H1 (cell line): Measurements from ENCODE around the gene OASL. TPM values are rescaled to one million over a fixed set of nuclear protein-coding genes. Genes with fewer than 3 reads are reported as not detected.

Experiments
- CTCF ChIA-PET: fragments of 300-600 bp; sonication (Branson Sonifier 250); formaldehyde crosslinking; loops from one replicate; lab custom pipeline; 2021; ENCODE audit not compliant: partially characterized antibody; lab: Charles Lee
- POLR2A ChIA-PET: fragments of 300-600 bp; sonication (Branson Sonifier 250); formaldehyde crosslinking; loops from one replicate; lab custom pipeline; 2021; ENCODE audit warnings: inconsistent platforms; ENCODE audit not compliant: partially characterized antibody; lab: Charles Lee
- DNase-seq, 2 experiments: peaks; one replicate each; pipeline versions ENCODE4 v3.0.0 to v3.0.0-alpha.2; 2010 to 2022; ENCODE audit warnings: low spot score in 2 of 2, low read depth in 1 of 2, mixed read lengths in 1 of 2
- FAIRE-seq: peaks from 2 replicates; lab custom pipeline; 2011; peaks lifted over from hg19 to GRCh38; lab: Jason Lieb, UNC
- H2AFZ ChIP-seq: 2 replicates; pipeline ENCODE4 v1.8.1; 2012; ENCODE audit warnings: low read length, inconsistent platforms
- H2AK5ac ChIP-seq: 2 replicates; pipeline ENCODE4 v1.6.1; 2013; ENCODE audit warnings: low read depth, low read length
- H2BK120ac ChIP-seq: replicated peaks from 2 replicates; pipeline ENCODE3; 2013; ENCODE audit warnings: low read depth, low read length, inconsistent platforms
- H2BK12ac ChIP-seq: 2 replicates; pipeline ENCODE4 v1.6.1; 2013; ENCODE audit warnings: low read depth, low read length
- H2BK15ac ChIP-seq: 2 replicates; pipeline ENCODE4 v1.6.1; 2013; ENCODE audit warnings: low read length
- H2BK20ac ChIP-seq: 2 replicates; pipeline ENCODE4 v1.6.1; 2013; ENCODE audit warnings: low read length
- H2BK5ac ChIP-seq: 2 replicates; pipeline ENCODE4 v1.6.1; 2013; ENCODE audit warnings: low read depth, low read length
- H3K14ac ChIP-seq: 2 replicates; pipeline ENCODE4 v1.6.1; 2013; ENCODE audit warnings: inconsistent platforms; ENCODE audit not compliant: insufficient read length
- H3K18ac ChIP-seq: 2 replicates; pipeline ENCODE4 v1.6.1; 2013; ENCODE audit warnings: low read length; ENCODE audit errors: extremely low read depth
- H3K23ac ChIP-seq: 2 replicates; pipeline ENCODE4 v1.6.1; 2013; ENCODE audit warnings: inconsistent platforms; ENCODE audit not compliant: insufficient read length
- H3K23me2 ChIP-seq: 2 replicates; pipeline ENCODE4 v1.6.1; 2013; ENCODE audit warnings: low read depth, low read length
- H3K27ac ChIP-seq: 2 replicates; pipeline ENCODE4 v1.6.1; 2011; ENCODE audit warnings: low read depth, low read length, inconsistent platforms
- H3K27me3 ChIP-seq, 4 experiments: replicated peaks in 1 of 4; 1 replicate in 1 of 4; 2 replicates in 3 of 4; pipeline versions ENCODE4 v1.6.1 to v1.8.1; 2011 to 2013; ENCODE audit warnings: low read length in 3 of 4, mild to moderate bottlenecking in 3 of 4, inconsistent platforms in 2 of 4, mixed read lengths in 2 of 4, moderate library complexity in 1 of 4; ENCODE audit not compliant: control insufficient read depth in 3 of 4, insufficient read depth in 3 of 4; ENCODE audit errors: extremely low read depth in 1 of 4
- H3K36me3 ChIP-seq, 4 experiments: 2 replicates each; pipeline versions ENCODE4 v1.6.1 to v1.8.1; 2011 to 2013; ENCODE audit warnings: mild to moderate bottlenecking in 4 of 4, low read length in 3 of 4, moderate library complexity in 2 of 4, control low read depth in 1 of 4, inconsistent platforms in 1 of 4; ENCODE audit not compliant: insufficient read depth in 4 of 4, control insufficient read depth in 2 of 4
- H3K4ac ChIP-seq: replicated peaks from 2 replicates; pipeline ENCODE3; 2013; ENCODE audit warnings: low read length, low read depth, mixed read lengths, inconsistent platforms; ENCODE audit not compliant: insufficient read length
- H3K4me1 ChIP-seq, 4 experiments: replicated peaks in 1 of 4; 1 replicate in 1 of 4; 2 replicates in 3 of 4; pipeline versions ENCODE4 v1.6.1 to v1.8.1; 2011 to 2013; ENCODE audit warnings: low read length in 3 of 4, inconsistent platforms in 2 of 4, mixed read lengths in 1 of 4; ENCODE audit not compliant: insufficient read depth in 4 of 4, control insufficient read depth in 3 of 4
- H3K4me2 ChIP-seq, 2 experiments: 2 replicates each; pipeline versions ENCODE4 v1.6.1 to v1.8.1; 2011 to 2013; ENCODE audit warnings: low read depth in 2 of 2, low read length in 2 of 2, control low read depth in 1 of 2, inconsistent platforms in 1 of 2, mild to moderate bottlenecking in 1 of 2; ENCODE audit not compliant: insufficient read depth in 1 of 2
- H3K4me3 ChIP-seq, 4 experiments: fragments of 200-600, 300-600 bp in 1 of 4; sonication (generic), shearing (Covaris generic), sonication (Bioruptor Twin) in 1 of 4; 2 replicates each; pipeline versions ENCODE4 v1.5.1 to v1.8.1; 2011 to 2016; ENCODE audit warnings: low read length in 4 of 4, low read depth in 3 of 4, control low read depth in 2 of 4, inconsistent platforms in 2 of 4, mild to moderate bottlenecking in 2 of 4, mixed read lengths in 1 of 4, moderate library complexity in 1 of 4; ENCODE audit not compliant: insufficient read depth in 2 of 4; ENCODE audit errors: extremely low read depth in 1 of 4
- H3K56ac ChIP-seq: replicated peaks from 2 replicates; pipeline ENCODE3; 2013; ENCODE audit warnings: low read depth, mild to moderate bottlenecking, mixed read lengths, low read length, inconsistent platforms; ENCODE audit not compliant: insufficient read length
- H3K79me1 ChIP-seq: 2 replicates; pipeline ENCODE4 v1.6.1; 2013; ENCODE audit warnings: low read depth, low read length, control low read depth
- H3K79me2 ChIP-seq, 2 experiments: 2 replicates each; pipeline versions ENCODE4 v1.6.1 to v1.8.1; 2012 to 2013; ENCODE audit warnings: low read length in 2 of 2, mild to moderate bottlenecking in 2 of 2, inconsistent platforms in 1 of 2; ENCODE audit not compliant: insufficient read depth in 2 of 2, control insufficient read depth in 1 of 2
- H3K9ac ChIP-seq, 4 experiments: replicated peaks in 1 of 4; 1 replicate in 1 of 4; 2 replicates in 3 of 4; pipeline versions ENCODE4 v1.6.1 to v1.8.1; 2011 to 2013; ENCODE audit warnings: low read depth in 3 of 4, low read length in 3 of 4, control low read depth in 2 of 4, mild to moderate bottlenecking in 2 of 4, moderate library complexity in 2 of 4, inconsistent platforms in 1 of 4; ENCODE audit errors: extremely low read depth in 1 of 4
- H3K9me3 ChIP-seq, 2 experiments: 2 replicates each; pipeline versions ENCODE4 v1.6.1 to v1.8.1; 2012 to 2013; ENCODE audit warnings: mild to moderate bottlenecking in 2 of 2, moderate library complexity in 2 of 2, control low read depth in 1 of 2, inconsistent platforms in 1 of 2, low read depth in 1 of 2, low read length in 1 of 2, mixed read lengths in 1 of 2; ENCODE audit not compliant: insufficient read depth in 2 of 2
- H4K20me1 ChIP-seq, 2 experiments: replicated peaks in 1 of 2; 2 replicates each; pipeline versions ENCODE3 to v1.8.1; 2011 to 2013; ENCODE audit warnings: inconsistent platforms in 2 of 2, low read length in 2 of 2, mild to moderate bottlenecking in 1 of 2; ENCODE audit not compliant: insufficient read depth in 2 of 2, control insufficient read depth in 1 of 2
- H4K5ac ChIP-seq: 2 replicates; pipeline ENCODE4 v1.6.1; 2013; ENCODE audit warnings: low read length, low read depth, mixed read lengths, inconsistent platforms; ENCODE audit not compliant: insufficient read length
- H4K8ac ChIP-seq: 2 replicates; pipeline ENCODE4 v1.8.0; 2013; ENCODE audit warnings: mild to moderate bottlenecking, moderate library complexity, low read length, inconsistent platforms; ENCODE audit not compliant: insufficient read depth; ENCODE audit errors: extremely low read depth
- H4K91ac ChIP-seq: replicated peaks from 2 replicates; pipeline ENCODE3; 2013; ENCODE audit warnings: low read length, mixed read lengths, inconsistent platforms; ENCODE audit not compliant: insufficient read length
- ASH2L ChIP-seq: fragments of 200-600, 300-600 bp; sonication (generic); IDR thresholded peaks from one replicate; pipeline ENCODE4 v1.7.1; 2017; ENCODE audit warnings: low read length
- BRCA1 ChIP-seq: IDR thresholded peaks from 2 replicates; pipeline ENCODE4 v1.6.1; 2012; ENCODE audit warnings: low read depth, low read length, improper control_type of control experiment
- CREB1 ChIP-seq: IDR thresholded peaks from 2 replicates; pipeline ENCODE4 v1.6.1; 2012; ENCODE audit warnings: inconsistent platforms
- RNF2 ChIP-seq: fragments of 200-900, 300-1000 bp; sonication (generic); IDR thresholded peaks from 2 replicates; pipeline ENCODE4 v1.7.1; 2016; ENCODE audit warnings: borderline replicate concordance, low read depth, mild to moderate bottlenecking, antibody characterized with exemption, low read length; ENCODE audit not compliant: poor library complexity, severe bottlenecking; ENCODE audit errors: missing control alignments
- RXRA ChIP-seq: IDR thresholded peaks from 2 replicates; pipeline ENCODE4 v1.6.1; 2011; ENCODE audit warnings: low read depth, mild to moderate bottlenecking, low read length, moderate library complexity; ENCODE audit not compliant: insufficient read depth
- SP4 ChIP-seq: IDR thresholded peaks from 2 replicates; pipeline ENCODE4 v1.6.1; 2012; ENCODE audit warnings: low read length, inconsistent platforms
- SUZ12 ChIP-seq: fragments of 200-600 bp; sonication (generic); IDR thresholded peaks from 2 replicates; pipeline ENCODE4 v1.6.1; 2012; ENCODE audit warnings: mild to moderate bottlenecking, inconsistent platforms, low read length, moderate library complexity, mixed read lengths
- TAF7 ChIP-seq: optimal IDR thresholded peaks from 2 replicates; pipeline ENCODE3; 2011; ENCODE audit warnings: low read depth, mild to moderate bottlenecking, inconsistent platforms, low read length, moderate library complexity, borderline replicate concordance
- ZNF274 ChIP-seq: IDR thresholded peaks from 2 replicates; pipeline ENCODE4 v1.7.0; 2012; ENCODE audit warnings: low read length, borderline replicate concordance; ENCODE audit errors: extremely low read depth
- WGBS, 2 experiments: shearing (Covaris generic) in 1 of 2; methylation state at CpG; one replicate each; pipeline versions ENCODE4 v1.1.6 to v1.1.7; 2013 to 2015; ENCODE audit warnings: low lambda C conversion rate in 2 of 2, mixed read lengths in 2 of 2, inconsistent platforms in 1 of 2, low coverage in 1 of 2, missing lambda C conversion rate in 1 of 2; ENCODE audit not compliant: insufficient replicate concordance in 2 of 2, insufficient coverage in 1 of 2, insufficient read length in 1 of 2; ENCODE audit errors: extremely low coverage in 1 of 2, missing lambda C conversion rate in 1 of 2; 5-methylcytosine and 5-hydroxymethylcytosine counted together
- polyA plus RNA-seq, 7 experiments: library from polyadenylated mRNA; depleted of rRNA in 3 of 7; stranded (reverse) in 5 of 7; unstranded in 2 of 7; fragments of >200 nt in 5 of 7; fragments of 200-250 nt in 2 of 7; gene quantifications; 1 replicate in 5 of 7; 2 replicates in 1 of 7; 4 replicates in 1 of 7; pipeline versions ENCODE4 v1.2.1 to v1.2.3, GENCODE V29; 2011 to 2013; ENCODE audit warnings: missing spikeins in 2 of 7, mixed read lengths in 2 of 7
- total RNA-seq: library from RNA; stranded (reverse); fragmentation: NEBNext Ultra II Directional; extraction: Animal tissue kit (Norgen Biotek cat#: 25700); gene quantifications from 2 replicates; pipeline ENCODE4 v1.2.1, GENCODE V29; 2021

Gene OASL
- total and polyA plus RNA-seq, 2 of the 8 experiments (the other 6 are each of a cell fraction or from before 2014, with no cell fraction given), result not detected

- Histone ChIP-seq H2BK15ac (no peak overlapping the region), H3K27me3 (no peaks in the 10 kb centered on the region), H3K18ac (no peak overlapping the region), H2AK5ac (no peak overlapping the region), H3K36me3 (no peaks in the 10 kb centered on the region), H3K79me2 (no peaks in the 10 kb centered on the region), H3K4ac (no peak overlapping the region), H3K56ac (no peak overlapping the region), H3K4me2 (no peak overlapping the region), H2AFZ (no peak overlapping the region), H2BK120ac (no peak overlapping the region), H4K5ac (no peak overlapping the region), H4K91ac (no peak overlapping the region), H3K23me2 (peaks cover 10% of the 10 kb centered on the region; the same call in 1 of the 2 replicates), H4K8ac (no peak overlapping the region), H2BK20ac (no peak overlapping the region), H3K79me1 (no peaks in the 10 kb centered on the region), H4K20me1 (no peaks in the 10 kb centered on the region), H3K4me3 (no peak overlapping the region), H3K9me3 (no peaks in the 10 kb centered on the region), H2BK12ac (no peak overlapping the region), H2BK5ac (no peak overlapping the region), H3K9ac (no peak overlapping the region), H3K23ac (no peak overlapping the region), H3K4me1 (peaks cover 0 to 5% (median 0%) of the 10 kb centered on the region in 4 experiments; a peak in 1 of 7 replicates), H3K14ac (no peak overlapping the region), H3K27ac (no peak overlapping the region)
- POLR2A ChIA-PET, result no interaction called here
- no peak for TF ChIP-seq SP4
- TF ChIP-seq RXRA, result no peak
- TF ChIP-seq ZNF274, result no peak
- TF ChIP-seq BRCA1, result no peak
- TF ChIP-seq RNF2, result no peak
- TF ChIP-seq ASH2L, result no peak
- TF ChIP-seq SUZ12, result no peak
- no peak for TF ChIP-seq CREB1
- TF ChIP-seq TAF7, result no peak
- DNase-seq (no peak), FAIRE-seq (no peak)
- CTCF ChIA-PET, result no interaction called here
- 88% methylated on average over 4 of the region's 4 CpGs; no CpG with 5 or more reads in 1 of the 2 experiments for WGBS, 2 experiments
Measured at GRCh38 chr12:120988234-120988633, 50.8 kb downstream of the OASL start.
